MV-4-11 (cell line): Measurements from ENCODE around the gene NF2.

Source experiments
- DNase-seq: peaks from one replicate; lab custom pipeline; 2025; lab: John Stamatoyannopoulos, UW

The NF2 gene

GRCh38 chr22:29631725-29632124, 28.3 kb downstream of the NF2 start:
- DNase-seq = no peak

DNA sequence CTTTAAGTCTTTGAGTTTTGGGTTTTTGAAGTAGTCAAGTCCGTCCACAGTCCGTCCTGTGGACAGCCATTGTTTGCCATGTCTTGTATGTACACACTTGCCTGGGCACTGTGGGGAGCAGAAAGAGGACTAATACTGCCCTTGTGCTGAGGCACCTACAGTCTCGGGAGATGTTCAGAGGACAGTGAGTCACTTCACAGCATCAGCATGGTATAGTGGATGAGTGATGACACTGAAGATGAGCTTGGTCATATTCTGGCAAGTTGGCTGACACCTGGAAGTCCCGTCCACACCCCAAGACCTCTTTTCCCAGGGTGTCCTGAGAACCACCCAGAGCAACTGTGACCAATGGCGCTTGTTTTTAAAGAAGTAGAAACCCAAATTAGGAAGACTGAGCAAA, 29.2 kb downstream of the NF2 start:
- no peak for DNase-seq

GRCh38 chr22:29633514-29634312, 30.3 kb downstream of the NF2 start:
- no peak for DNase-seq

GRCh38 chr22:29634847-29635246, 31.4 kb downstream of the NF2 start:
- no peak for DNase-seq

DNA sequence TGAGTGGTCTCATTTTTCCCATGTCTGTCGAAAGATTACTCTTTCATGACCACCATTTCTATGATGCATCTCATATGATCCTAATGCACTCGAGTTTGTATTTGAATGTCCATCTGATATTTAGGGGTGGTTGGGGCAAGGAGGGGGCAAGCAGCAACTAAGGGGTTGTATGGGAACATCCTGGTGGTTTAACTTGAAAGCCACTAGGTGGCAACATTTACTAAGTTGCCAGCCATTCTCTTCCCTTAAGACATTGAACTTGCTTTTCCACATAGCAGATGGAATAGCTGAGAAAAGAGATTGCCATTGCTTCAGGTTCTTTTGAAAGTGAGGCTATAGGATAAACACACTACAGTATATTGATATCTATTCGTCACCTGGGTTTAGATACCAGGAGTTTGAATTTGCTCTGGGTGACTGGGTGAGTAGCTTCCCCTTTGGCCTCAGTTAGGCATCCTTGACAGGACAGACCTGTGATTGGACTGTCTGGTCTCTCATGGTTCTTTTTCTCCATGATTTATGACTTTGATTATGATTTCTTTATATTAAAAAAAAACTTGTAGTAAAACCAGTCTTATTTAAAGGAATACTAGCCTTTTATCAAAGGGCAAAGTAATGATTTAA, 32.4 kb downstream of the NF2 start:
- DNase-seq = peak; percentile 45

DNA sequence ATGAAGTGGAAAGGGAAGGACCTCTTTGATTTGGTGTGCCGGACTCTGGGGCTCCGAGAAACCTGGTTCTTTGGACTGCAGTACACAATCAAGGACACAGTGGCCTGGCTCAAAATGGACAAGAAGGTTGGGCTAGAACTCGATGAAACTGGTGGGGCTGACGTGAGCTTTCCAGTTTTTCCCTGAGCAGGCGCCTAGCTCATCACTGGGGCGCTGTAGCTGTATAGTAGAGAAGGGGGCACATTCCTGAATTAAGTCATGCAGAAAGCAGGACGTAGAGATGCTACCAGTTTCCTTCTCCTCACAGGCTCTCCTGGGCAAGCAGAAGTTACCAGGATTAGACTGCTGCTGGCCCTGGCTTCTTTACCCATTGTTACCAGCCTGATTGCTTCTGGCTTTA, 33.3 kb downstream of the NF2 start:
- no peak for DNase-seq

DNA sequence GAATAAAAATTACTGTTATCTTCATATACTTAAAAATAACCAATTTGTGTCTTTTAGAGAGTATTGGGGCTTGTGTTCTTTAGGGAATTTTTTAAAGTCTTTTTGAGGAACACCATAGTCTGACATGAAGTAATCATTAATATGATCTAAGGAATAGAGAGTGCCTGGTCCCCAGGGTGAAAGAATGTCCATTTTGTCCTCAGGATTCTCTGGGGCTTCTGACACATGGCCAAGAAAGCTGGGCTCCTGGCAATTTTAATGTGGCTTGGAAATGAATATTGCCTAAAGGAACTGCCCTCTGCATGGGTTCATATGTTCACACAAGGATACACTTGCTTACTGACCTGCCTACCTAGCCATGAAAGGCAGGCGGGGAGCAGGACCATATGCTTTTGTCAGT, 33.7 kb downstream of the NF2 start:
- no peak for DNase-seq

- no peak for DNase-seq
Observed at GRCh38 chr22:29638678-29639077, 35.2 kb downstream of the NF2 start.

- no peak for DNase-seq
Observed at GRCh38 chr22:29639096-29639495, 35.7 kb downstream of the NF2 start.

DNA sequence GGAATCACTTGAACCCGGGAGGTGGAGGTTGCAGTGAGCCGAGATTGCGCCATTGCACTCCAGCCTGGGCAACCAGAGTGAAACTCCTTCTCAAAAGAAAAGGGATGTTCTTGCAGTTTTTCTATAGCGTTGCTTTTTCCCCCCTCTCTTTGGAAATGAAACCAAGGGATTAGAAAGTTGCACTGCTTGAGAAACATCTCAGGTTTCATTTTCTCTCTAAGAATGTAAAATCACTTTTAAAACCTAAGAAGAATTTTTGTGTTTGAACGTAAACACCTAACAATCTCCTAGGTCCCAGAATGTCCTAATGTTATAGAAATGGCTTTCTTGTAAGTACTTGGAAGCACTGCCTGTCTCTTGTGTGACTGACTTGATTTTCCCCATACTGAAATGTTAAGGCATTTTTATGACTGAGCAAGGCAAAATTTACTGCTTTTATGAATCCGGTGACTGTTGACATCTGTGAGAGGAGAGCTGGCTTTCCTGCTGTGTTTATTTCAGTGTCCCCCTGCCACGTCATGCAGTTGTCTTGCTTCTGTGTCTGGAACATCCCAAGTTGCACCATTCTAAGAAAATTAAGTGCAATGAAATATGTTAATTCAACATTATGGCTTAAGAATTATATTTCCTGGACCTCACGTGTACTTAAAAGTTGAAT, 37.7 kb downstream of the NF2 start:
- peak; percentile 80 for DNase-seq

- peak; percentile 52 for DNase-seq
Observed at GRCh38 chr22:29641700-29642330, 38.4 kb downstream of the NF2 start.

- peak; percentile 17 for DNase-seq
Observed at GRCh38 chr22:29642694-29643093, 39.3 kb downstream of the NF2 start.

DNA sequence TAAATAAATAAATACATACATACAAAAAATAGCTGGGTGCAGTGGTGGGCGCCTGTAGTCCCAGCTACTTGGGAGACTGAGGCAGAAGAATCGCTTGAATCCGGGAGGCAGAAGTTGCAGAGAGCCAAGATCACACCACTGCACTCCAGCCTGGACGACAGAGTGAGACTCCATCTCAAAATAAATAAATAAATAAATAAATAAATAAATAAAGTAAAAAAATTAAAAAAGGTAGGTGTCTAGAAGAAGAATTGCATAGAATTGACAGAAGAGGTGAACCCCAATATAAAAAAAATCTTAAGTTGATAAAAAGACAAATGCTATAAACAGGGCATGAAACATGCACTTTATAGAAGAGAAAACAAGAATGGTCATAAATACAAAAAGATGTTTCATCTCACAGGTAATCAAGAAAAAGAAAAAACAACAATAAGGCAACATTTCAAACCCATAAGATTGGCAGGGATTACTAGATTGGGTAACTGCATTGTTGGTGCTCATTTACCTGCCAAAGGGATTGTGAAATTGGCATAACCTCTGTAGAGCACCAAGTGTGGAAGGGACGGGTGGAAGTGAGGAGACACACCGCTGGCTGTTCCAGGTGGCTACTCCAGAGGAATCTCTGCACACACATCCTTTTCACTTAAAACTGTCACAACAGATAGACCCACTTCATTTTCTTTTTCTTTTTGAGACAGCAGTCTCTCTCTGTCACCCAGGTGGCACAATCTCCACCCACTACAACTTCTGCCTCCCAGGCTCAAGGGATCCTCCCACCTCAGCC, 44.7 kb downstream of the NF2 start:
- no peak for DNase-seq

GRCh38 chr22:29650370-29650769, 46.9 kb downstream of the NF2 start:
- DNase-seq = no peak

DNA sequence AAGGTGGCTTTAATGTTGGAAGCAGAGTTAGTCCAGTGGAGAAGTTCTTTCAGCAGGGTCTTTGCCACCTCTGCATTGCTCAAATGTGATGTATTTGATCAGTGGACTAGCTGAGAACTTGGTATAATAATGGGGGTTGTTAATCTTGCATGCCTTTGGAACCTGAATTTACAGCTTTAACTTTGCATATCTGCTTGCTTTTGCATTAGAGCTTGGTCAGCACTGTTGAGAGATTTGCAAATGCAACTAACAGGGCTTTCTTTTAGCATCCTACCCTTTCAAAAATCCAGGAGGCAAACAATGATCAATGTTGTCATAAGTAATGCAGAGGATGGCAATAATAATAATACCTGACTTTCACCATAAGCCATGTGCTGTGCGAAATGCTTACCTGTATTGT, 48.2 kb downstream of the NF2 start:
- no peak for DNase-seq

DNA sequence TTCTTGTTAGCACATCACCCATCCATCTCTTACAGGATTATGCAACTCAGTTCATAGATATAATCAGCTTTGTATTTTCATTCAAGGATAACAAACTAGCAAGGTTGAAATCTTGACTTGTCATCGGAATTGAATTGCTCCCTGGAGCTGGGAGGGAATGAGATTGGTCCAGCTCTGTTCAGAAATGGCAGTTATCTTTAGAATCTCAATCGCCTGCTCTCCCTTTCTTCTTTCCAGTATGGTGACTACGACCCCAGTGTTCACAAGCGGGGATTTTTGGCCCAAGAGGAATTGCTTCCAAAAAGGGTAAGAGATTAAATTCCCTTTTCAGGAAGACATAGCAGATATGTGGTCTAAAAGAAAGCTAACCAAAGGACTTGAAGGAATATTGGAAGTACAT, 51.0 kb downstream of the NF2 start:
- no peak for DNase-seq

DNA sequence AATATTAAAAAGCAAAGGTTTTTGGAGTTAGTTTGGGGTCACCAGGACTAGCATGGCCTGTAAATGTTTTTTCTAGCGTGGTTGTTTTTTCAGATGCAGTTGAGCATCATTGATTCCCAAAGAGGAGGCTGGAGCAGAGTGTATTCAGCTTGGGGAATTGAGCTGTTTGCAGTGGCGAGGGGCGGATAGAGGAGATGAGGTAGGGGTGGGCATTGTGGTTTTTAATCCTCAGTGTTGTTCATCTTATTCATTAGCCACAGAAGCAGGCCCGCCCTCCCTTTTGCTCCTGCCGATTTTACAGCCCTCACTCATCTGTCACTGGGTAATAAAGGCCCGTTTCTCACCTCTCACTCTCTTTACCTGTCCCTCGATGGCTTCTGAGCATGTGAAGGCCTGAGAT, 51.4 kb downstream of the NF2 start:
- no peak for DNase-seq

DNA sequence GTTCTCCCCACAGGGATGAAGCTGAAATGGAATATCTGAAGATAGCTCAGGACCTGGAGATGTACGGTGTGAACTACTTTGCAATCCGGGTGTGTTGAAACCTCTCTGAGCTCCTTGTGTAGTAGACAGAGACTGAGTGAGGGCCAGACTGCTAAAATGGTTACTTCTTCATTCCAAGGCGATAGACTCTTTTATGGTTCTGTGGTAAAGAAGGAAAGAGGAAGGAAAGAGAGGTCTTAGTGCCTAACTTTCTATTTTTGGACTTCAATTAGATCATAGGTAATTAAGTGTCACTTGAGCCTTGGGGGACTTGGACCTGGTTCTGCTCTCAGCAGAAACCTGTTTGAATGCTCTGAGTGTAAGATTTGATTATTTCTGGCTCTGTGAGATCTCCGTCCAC, 54.7 kb downstream of the NF2 start:
- peak; percentile 97 for DNase-seq

GRCh38 chr22:29660021-29660420, 56.6 kb downstream of the NF2 start:
- no peak for DNase-seq

GRCh38 chr22:29661336-29661735, 57.9 kb downstream of the NF2 start:
- no peak for DNase-seq

DNA sequence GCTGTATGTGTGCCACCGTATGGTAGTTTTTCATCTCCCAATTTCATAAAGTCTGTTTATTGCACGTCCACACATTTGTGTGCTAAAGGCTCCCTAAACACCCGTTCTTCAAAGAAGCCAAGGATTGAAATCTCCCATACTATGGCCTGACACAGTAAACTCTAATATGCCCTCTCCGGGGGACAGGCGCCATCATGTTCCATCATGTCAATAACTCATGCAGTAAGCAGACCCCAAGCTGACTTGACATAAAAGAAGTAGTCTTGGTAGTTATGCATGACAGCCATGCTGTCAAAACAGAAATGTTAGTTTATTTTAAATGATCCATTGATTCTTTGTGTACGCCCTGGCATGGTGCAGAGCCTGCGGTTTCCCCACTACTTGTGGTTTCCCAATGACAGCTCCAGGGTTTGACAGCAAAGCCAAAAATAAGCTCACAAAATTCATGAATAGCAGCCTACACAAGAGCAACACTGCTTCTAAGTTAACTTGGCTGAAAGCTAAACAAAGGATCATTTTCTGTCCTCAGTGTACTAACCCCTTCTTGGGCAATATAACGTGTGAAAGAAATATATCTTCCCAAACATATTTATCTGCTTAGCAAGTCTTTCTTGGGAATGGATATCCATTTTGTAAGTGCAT, 59.9 kb downstream of the NF2 start:
- peak; percentile 69 for DNase-seq

GRCh38 chr22:29665486-29665885, 62.1 kb downstream of the NF2 start:
- DNase-seq = no peak
